GM18951 (cell line): ENCODE data around the gene SLC22A17.

Experiments used
- POLR2A ChIP-seq: IDR thresholded peaks from 4 replicates; pipeline ENCODE4 v1.6.1; 2011; ENCODE audit warnings: mild to moderate bottlenecking; ENCODE audit not compliant: insufficient read length, insufficient read depth; ENCODE audit errors: extremely low read depth
- in situ Hi-C: fragments of 300-500 bp; cut with MboI; formaldehyde crosslinking; loops from one replicate; pipeline ENCODE4 v1.12.0; 2022; ENCODE audit warnings: low sequenced_read_pairs, mixed read lengths, inconsistent platforms; ENCODE audit not compliant: unreplicated experiment

Gene SLC22A17

GRCh38 chr14:23310546-23310945 is 42.1 kb downstream of the SLC22A17 start:
- in situ Hi-C loops: no loop called here

DNA sequence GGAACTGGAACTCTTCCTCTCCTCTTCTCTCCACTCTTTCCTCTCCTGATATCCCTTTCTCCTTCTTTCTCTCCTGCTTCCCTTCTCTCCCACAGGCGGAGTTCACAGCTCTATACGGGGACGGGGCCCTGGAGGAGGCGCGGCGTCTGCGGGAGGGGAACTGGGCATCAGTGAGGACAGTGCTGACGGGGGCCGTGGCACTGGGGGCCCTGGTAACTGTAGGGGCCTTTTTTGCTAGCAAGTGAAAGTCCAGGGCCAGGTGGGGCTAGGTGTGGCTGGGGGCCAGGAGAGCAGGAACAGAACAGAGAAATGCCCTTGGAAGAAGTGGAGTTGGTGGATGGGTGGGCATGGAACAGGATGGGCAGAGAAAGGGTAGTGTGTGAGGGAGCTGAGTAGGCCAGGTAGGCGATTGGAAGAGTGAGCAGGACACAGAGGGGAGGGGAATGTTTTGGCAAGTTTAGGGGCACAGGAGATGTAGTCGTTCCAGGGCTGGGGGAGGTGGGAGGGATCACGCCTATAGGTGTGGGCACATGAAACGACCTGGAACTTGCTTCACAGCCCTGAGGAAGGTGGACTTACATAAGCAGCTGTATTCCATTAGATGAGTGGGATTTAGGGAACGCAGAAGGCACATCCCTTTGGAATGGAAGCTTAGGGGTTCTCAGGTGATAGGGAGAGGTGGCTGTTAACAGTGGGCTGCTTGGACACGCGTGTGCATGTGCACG is 43.8 kb downstream of the SLC22A17 start:
- no peak for TF ChIP-seq POLR2A
- in situ Hi-C loops: no loop called here

More at GRCh38 chr14:23310546-23310945, 42.1 kb downstream of the SLC22A17 start:
- no peak for TF ChIP-seq POLR2A

- in situ Hi-C loops: no loop called here
- no peak for TF ChIP-seq POLR2A
Measured at GRCh38 chr14:23307687-23308644, 44.7 kb downstream of the SLC22A17 start.

DNA sequence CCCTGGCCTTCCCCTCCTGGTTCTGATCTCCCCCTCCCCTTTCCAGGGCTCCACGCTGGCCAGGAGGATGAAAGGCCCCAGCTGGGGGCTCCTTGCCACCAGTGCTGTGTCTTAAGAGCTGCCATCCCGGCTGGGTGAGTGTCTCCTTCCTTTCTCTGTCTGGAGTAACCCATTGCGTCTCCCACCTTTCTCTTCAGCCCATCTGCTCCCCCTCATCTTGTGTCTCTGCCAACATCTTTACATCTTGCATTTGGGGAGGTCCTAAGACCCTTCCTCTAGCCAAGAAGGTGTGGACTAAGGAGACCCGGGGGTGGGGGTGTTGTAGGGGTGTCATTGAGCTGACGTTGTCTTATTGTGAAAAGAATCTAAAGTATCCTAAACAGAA is 45.5 kb downstream of the SLC22A17 start:
- in situ Hi-C loops: no loop called here
- TF ChIP-seq POLR2A: no peak

- TF ChIP-seq POLR2A: peak; percentile 79
- in situ Hi-C loops: no loop called here
Measured at GRCh38 chr14:23306412-23307145, 46.1 kb downstream of the SLC22A17 start, which contains the start of gene BCL2L2. Gene BCL2L2, plus strand, starts transcription at chr14:23306833. Its CDS starts 935 bp downstream, at chr14:23307768.

DNA sequence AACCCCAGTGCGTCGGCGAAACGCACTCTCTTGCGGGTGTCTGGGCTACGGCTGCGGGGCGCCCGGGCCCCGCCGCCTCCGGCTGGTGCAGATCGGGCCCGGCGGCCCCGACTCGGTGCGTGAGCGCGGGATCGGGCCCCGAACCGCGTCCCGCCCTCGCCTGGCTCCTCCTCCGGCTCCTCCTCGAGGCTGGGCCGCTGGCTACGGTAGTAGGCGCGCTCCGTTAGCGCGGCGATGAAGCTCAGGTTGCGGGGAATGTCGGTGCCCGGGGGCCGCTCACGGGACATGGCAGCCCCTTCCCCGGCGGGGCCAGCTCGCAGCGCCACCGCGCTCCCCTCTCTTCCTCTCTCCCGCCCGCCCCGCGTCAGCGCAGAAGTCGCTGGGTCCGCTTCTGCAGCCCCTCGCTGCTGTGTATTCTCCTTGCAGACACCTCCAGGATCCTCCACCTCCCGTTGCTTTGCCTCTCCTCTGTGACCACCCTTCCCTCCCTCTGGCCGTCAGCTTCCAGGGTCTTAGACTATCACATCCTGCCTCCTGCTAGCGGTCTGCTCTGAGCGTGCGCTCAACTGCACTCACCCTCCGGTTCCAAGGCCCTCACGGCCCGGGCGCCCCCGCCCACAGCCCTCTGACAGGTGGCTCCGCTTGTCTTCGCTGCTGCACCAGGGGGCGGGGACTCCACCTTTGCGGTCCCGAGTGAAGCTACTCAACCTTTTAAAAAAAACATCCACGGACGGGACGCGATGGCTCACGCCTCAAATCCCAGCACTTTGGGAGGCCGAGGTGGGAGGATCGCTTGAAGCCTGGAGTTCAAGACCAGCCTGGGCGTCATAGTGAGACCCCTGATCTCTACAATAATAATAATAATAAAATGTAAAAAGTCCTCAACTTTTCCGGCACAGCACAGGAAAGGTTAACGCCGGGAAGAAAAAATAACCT is 50.1 kb downstream of the SLC22A17 start, which contains the start of gene PPP1R3E:
TSS of gene PPP1R3E (minus strand) at position 570 of the 936 bp plus-strand sequence. CDS start at position 287, 283 bp downstream.
- TF ChIP-seq POLR2A: peak; percentile 77
- in situ Hi-C loops: no loop called here

DNA sequence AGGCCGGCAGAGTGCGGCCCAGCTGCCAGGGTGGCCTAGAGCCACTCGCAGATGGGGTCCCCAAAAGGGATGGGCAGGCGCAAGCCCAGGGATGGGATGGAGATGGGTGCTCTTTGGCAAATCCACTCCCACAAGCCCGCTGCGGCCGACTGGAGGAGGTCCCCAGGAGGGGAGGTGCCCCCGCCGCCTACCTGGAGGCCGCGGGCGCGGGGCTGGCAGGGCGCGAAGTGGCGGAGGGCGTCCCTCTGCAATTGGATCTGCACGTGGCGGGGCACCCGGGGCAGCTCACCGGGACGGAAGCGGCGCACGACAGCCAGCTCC is 50.8 kb downstream of the SLC22A17 start:
- peak; percentile 66 for TF ChIP-seq POLR2A

GRCh38 chr14:23301288-23301968 is 51.3 kb downstream of the SLC22A17 start:
- TF ChIP-seq POLR2A: peak; percentile 56
- in situ Hi-C loops: no loop called here

More for the DNA sequence above, 50.8 kb downstream of the SLC22A17 start:
- in situ Hi-C loops: no loop called here

DNA sequence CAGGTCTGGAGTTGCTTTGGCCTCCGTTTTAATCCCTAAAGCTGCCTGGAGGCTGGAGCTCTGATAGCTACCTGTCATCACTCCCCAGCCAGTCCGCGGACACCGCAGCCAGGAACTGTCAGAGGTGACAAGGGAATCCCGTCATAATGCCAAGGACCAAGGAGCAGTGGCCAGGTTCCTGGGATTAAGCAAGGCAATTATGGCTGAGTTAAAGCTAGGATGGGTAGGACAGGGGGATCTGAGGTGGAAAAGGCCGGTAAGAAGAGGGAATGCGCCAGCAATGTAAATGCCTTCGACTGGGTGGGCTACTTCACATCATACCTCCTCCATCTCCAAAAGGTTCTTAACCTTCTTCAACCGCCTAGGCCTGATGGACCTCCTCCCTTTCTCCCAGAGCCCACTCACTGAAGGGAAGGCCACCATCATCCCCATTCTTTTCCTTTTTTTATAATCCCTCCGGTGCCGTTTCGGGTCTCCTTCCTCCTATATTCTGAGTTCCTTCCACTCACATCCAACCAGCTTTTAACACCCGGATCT is 51.9 kb downstream of the SLC22A17 start:
- in situ Hi-C loops: no loop called here
- no peak for TF ChIP-seq POLR2A

GRCh38 chr14:23299986-23300686 is 52.6 kb downstream of the SLC22A17 start:
- no peak for TF ChIP-seq POLR2A
- in situ Hi-C loops: no loop called here
